Measurements from ENCODE around the gene RPL29.
"Not testable (repeated sequence)": the region's sequence is repeated elsewhere in the genome, so short reads cannot be mapped to it uniquely, and the experiment has no call there.

RPL29 gene

DNA sequence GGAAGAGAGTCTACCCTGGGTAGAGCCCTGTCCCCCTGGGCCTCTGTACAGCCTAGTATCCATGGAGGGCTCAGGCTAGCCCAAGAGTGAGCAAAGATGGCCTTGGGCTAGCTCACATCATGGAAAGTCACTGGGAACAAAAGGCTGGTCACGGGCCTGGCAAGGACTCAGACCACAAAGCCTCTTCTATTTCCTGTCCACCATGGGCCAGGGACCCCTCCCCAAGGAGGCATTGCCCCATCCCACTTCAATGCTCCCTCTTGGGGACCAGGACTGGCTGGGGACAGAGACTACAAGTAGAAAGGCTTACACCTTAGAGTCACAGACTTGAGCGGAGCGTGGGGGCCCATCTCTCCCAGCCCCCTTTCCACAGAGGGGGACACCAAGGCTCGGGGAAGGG lies 43.7 kb upstream of the RPL29 start:
- no peak overlapping the region for H3K4me3 ChIP-seq (ENCODE audit: control insufficient read depth, low read depth, low read length)
- DNase-seq (ENCODE audit: low read depth) = no peak
- TF ChIP-seq CTCF (conservative IDR thresholded peaks at IDR 0.05; ENCODE audit: control insufficient read depth, insufficient read depth, low read depth, low read length) = no peak

DNA sequence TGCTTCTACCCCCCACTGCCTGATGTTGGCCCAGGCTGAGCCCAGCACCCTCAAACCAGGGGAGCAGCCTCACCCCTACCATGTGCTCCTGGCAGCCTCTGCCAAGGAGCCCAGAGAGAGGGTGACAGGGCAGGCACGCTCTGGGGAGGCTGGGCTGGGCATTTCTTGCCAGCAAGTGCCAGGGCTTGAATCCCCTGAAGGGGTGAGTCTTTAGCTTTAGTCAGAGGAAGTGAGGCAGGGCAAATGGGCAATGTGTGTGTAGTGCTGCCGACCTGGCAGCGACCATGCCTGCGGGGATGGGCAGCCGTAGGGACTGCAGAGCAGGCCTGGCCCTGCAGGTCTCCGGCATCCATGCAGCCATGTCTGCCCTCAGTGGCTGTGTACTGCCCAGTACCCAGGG lies 42.5 kb upstream of the RPL29 start:
- H3K4me3 ChIP-seq (ENCODE audit: control insufficient read depth, low read depth, low read length) = no peak overlapping the region
- TF ChIP-seq CTCF (conservative IDR thresholded peaks at IDR 0.05; ENCODE audit: control insufficient read depth, insufficient read depth, low read depth, low read length) = no peak
- no peak for DNase-seq (ENCODE audit: low read depth)

DNA sequence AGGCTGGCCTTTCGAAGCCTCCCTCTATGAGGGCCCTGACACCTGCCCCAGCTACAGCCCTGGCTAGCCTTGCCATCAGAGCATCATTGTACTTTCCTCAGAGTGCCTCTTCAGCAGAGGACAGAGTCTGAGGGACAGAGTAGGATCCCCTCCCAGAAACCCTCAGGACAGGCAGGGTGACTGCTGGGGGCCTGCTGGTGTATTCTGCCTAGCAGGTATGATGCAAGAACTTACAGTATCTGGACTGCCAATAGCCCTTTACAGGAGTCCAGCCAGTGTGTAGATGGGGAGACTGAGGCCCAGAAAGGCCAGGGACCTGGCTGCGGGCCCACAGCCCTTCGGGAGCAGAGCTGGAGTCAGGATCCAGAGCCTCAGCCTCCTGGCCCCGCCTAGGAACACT lies 41.6 kb upstream of the RPL29 start:
- TF ChIP-seq CTCF (conservative IDR thresholded peaks at IDR 0.05; ENCODE audit: control insufficient read depth, insufficient read depth, low read depth, low read length) = no peak
- no peak for DNase-seq (ENCODE audit: low read depth)
- H3K4me3 ChIP-seq (ENCODE audit: control insufficient read depth, low read depth, low read length) = no peak overlapping the region

- no peak for DNase-seq (ENCODE audit: low read depth)
- no peak for TF ChIP-seq CTCF (conservative IDR thresholded peaks at IDR 0.05; ENCODE audit: control insufficient read depth, insufficient read depth, low read depth, low read length)
- no peak overlapping the region for H3K4me3 ChIP-seq (ENCODE audit: control insufficient read depth, low read depth, low read length)
Measured at GRCh38 chr3:52036829-52037228, 41.1 kb upstream of the RPL29 start.

- no peak for DNase-seq (ENCODE audit: low read depth)
Measured at GRCh38 chr3:52036222-52036694, 40.6 kb upstream of the RPL29 start.

DNA sequence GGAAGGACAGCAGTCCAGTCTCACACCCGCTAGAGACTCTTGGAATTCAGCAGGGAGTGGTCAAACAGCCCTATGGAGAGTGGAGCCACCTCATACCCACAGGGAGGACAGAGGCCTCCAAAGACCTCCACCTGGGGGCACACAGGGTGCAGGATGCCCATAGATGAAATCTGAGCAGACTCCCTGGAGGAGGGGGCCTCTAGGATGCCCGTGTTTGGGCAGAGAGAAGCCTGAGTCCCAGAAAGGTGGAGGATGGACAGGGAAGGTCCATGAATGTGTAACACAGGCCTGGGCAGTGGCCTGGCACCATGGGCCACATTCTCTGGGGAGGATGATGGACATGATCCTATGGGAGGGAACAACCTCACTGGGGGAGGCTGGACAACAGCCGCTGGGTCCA lies 39.0 kb upstream of the RPL29 start:
- no peak for TF ChIP-seq CTCF (conservative IDR thresholded peaks at IDR 0.05; ENCODE audit: control insufficient read depth, insufficient read depth, low read depth, low read length)
- no peak for DNase-seq (ENCODE audit: low read depth)
- no peak overlapping the region for H3K4me3 ChIP-seq (ENCODE audit: control insufficient read depth, low read depth, low read length)

More at GRCh38 chr3:52036222-52036694, 40.6 kb upstream of the RPL29 start:
- no peak overlapping the region for H3K4me3 ChIP-seq (ENCODE audit: control insufficient read depth, low read depth, low read length)
- TF ChIP-seq CTCF (conservative IDR thresholded peaks at IDR 0.05; ENCODE audit: control insufficient read depth, insufficient read depth, low read depth, low read length) = no peak

DNA sequence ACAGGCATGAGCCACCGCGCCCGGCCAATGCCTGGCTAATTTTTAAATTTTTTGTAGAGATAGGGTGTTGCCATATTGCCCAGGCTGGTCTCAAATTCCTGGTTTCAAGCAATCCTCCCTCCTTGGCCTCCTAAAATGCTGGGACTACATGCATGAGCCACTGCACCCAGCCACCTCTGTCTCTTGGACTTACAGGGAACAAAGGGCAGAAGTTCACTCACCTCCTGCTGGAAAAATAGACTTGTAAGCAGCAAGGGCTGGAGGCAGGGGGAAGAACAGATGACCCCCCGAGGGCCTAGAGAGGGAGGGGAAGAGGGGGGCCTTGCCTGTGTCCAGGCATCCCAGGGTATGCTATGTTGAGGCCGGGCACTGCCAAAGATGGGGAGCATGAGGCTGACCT lies 38.5 kb upstream of the RPL29 start:
- TF ChIP-seq CTCF (conservative IDR thresholded peaks at IDR 0.05; ENCODE audit: control insufficient read depth, insufficient read depth, low read depth, low read length) = no peak
- H3K4me3 ChIP-seq (ENCODE audit: control insufficient read depth, low read depth, low read length) = no peak overlapping the region
- no peak for DNase-seq (ENCODE audit: low read depth)

GRCh38 chr3:52033748-52034147 lies 38.1 kb upstream of the RPL29 start:
- not testable (repeated sequence) for DNase-seq (ENCODE audit: low read depth)

More at GRCh38 chr3:52033748-52034147, 38.1 kb upstream of the RPL29 start:
- H3K4me3 ChIP-seq (ENCODE audit: control insufficient read depth, low read depth, low read length) = not testable (repeated sequence)
